Vagina (tissue), 2 donors: ENCODE results near the gene ADPRS.

ENCODE experiments used
- POLR2A ChIP-seq, 2 donors: fragments of 450-650 bp; IDR thresholded peaks; one replicate each; pipeline ENCODE4 v1.6.1; 2017; ENCODE audit warnings: antibody characterized with exemption in 2 of 2, mild to moderate bottlenecking in 2 of 2, moderate library complexity in 2 of 2
- POLR2AphosphoS5 ChIP-seq, 2 donors: sonication (generic); formaldehyde crosslinking; IDR thresholded peaks; one replicate each; pipeline ENCODE4 v1.9.0; 2017; ENCODE audit warnings: antibody characterized with exemption in 2 of 2, mild to moderate bottlenecking in 2 of 2, low read depth in 1 of 2; ENCODE audit not compliant: insufficient read depth in 1 of 2
- TF ChIP-seq, protein P1 (sequence below), 3 experiments: fragments of 450-650 bp in 2 of 3; fragments of 200-600 bp in 1 of 3; sonication (generic) in 1 of 3; IDR thresholded peaks; one replicate each; pipeline ENCODE4 v1.5.1; 2017 to 2019; ENCODE audit warnings: antibody characterized with exemption in 3 of 3, mild to moderate bottlenecking in 2 of 3, moderate library complexity in 2 of 3

DNA sequence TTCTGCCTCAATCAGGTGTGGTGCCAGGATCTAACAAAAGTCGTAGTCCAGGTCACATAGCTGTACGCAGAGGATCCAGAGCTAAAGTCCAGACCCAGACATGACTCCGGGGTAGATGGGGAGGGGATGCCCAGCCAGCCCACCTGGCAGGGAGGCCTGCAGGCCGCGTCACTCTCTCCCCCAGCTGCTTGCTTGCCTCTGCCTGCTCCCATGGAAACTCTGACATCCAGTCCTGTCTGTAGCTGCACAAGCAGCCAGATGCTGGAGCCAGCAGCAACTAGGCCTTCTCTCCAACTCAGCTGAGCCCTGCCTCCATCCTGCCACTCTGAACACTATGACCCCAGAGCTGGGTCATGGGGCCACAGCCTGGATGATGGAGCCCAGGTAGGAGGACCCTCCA lies 28.2 kb downstream of the ADPRS start:
- no peak for TF ChIP-seq POLR2A (IDR thresholded peaks at IDR 0.05)
- TF ChIP-seq, protein P1, sequence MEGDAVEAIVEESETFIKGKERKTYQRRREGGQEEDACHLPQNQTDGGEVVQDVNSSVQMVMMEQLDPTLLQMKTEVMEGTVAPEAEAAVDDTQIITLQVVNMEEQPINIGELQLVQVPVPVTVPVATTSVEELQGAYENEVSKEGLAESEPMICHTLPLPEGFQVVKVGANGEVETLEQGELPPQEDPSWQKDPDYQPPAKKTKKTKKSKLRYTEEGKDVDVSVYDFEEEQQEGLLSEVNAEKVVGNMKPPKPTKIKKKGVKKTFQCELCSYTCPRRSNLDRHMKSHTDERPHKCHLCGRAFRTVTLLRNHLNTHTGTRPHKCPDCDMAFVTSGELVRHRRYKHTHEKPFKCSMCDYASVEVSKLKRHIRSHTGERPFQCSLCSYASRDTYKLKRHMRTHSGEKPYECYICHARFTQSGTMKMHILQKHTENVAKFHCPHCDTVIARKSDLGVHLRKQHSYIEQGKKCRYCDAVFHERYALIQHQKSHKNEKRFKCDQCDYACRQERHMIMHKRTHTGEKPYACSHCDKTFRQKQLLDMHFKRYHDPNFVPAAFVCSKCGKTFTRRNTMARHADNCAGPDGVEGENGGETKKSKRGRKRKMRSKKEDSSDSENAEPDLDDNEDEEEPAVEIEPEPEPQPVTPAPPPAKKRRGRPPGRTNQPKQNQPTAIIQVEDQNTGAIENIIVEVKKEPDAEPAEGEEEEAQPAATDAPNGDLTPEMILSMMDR (IDR thresholded peaks at IDR 0.05) = no peak
- TF ChIP-seq POLR2AphosphoS5 (IDR thresholded peaks at IDR 0.05; ENCODE audit: insufficient read depth in 1 of 2, low read depth in 1 of 2) = no peak
